GM19099 (cell line): Measurements from ENCODE around the gene PKMYT1.

Experiments used
- POLR2A ChIP-seq: IDR thresholded peaks from 3 replicates; pipeline ENCODE4 v1.6.1; 2011; ENCODE audit warnings: low read depth; ENCODE audit not compliant: insufficient read length; ENCODE audit errors: extremely low read depth

PKMYT1 gene

GRCh38 chr16:2930236-2930635 lies 50.0 kb downstream of the PKMYT1 start:
- no peak for TF ChIP-seq POLR2A

DNA sequence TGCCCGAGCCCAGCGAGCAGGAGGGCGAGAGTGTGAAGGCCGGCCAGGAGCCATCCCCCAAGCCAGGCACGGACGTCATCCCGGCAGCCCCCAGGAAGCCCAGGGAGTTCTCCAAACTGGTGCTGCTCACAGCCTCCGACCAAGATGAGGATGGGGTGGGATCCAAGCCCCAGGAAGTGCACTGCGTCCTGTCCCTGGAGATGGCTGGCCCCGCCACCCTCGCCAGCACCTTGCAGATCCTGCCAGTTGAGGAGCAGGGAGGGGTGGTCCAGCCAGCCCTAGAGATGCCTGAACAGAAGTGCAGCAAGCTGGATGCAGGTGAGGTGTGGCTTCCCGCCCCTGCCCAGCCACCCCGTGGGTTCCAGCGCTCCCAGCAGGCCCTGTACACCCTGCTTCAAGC lies 50.6 kb downstream of the PKMYT1 start:
- TF ChIP-seq POLR2A = no peak

GRCh38 chr16:2928796-2929195 lies 51.5 kb downstream of the PKMYT1 start:
- no peak for TF ChIP-seq POLR2A

- TF ChIP-seq POLR2A = no peak
Observed at GRCh38 chr16:2927010-2927646, 53.1 kb downstream of the PKMYT1 start.

DNA sequence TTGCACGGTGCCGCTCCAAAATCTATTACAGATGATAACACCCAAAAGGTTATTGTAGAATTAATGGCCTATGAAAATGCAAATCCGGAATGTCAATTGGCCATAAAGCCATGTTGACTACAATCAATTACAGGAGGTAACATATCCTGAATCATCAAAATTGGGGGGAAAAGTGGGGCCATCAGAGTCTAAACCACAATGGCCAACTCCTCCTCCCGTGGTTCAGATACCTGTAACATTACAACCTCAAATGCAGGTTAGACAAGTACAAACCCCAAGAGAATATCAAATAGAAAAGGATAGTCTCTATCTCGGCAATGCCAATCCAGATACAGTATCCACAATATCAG lies 53.6 kb downstream of the PKMYT1 start:
- no peak for TF ChIP-seq POLR2A

DNA sequence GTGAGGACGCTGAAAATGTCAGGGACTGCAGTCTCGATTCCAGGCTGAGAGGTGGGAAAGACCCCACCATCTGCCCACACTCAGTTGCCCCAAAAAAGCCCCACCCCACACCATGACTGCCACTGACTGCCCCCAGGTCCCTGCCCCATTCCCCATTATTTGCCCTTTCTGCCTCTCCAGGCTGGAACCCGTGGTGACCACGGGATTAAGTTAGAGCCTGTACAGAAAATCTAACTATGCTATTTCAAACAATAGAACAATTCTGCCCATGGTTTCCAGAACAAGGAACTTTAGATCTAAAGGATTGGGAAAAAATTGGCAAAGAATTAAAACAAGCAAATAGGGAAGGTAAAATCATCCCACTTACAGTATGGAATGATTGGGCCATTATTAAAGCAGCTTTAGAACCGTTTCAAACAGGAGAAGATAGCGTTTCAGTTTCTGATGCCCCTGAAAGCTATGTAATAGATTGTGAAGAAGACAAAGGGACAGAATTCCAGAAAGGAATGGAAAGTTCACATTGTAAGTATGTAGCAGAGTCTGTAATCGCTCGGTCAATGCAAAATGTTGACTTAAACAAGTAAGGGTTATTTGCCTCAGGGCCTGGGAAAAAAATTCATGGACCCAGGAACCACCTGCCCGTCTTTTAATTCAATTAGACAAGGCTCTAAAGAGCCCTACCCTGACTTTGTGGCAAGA lies 54.1 kb downstream of the PKMYT1 start:
- no peak for TF ChIP-seq POLR2A

DNA sequence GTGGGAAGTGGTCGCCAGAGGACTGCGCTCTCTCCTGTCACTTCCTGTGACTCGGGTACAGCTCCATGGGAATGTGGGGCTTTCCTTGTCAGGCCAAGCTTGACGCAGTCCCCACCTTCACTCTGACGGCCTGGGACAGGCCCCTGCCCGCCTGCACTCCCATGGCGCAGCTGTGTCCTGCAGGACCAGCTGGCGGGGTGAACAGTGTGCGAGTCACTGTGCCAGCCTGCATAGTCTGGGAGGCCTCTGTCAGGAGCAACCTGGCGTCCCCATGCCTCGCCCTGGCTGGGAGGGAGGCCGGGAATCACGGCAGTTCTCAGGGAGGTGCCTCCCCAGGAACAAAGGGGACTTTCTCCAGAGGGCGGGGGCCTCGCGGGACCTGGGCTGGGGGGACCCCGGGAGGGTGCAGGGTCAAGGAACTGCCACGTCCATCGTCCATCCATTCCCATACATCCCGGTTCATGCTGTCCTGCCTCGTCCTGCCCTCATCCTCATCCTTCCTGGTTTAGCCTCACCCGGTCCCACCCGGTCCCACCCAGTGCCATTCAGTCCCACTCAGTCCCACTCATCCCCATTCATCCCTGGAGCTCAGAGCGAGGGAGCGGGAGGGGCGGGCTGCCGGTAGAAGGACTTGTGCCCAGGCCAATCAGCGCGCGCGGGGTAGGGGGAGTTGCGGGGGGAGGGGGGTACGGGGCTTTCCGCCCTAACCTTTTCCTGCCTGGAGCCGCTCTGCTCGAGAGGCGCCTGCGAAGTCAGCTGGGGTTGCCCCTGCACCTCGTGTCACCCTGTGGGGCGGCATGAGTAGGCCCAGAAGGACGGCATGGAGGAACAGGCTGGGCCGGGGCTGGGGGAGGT lies 55.1 kb downstream of the PKMYT1 start:
- TF ChIP-seq POLR2A = no peak

DNA sequence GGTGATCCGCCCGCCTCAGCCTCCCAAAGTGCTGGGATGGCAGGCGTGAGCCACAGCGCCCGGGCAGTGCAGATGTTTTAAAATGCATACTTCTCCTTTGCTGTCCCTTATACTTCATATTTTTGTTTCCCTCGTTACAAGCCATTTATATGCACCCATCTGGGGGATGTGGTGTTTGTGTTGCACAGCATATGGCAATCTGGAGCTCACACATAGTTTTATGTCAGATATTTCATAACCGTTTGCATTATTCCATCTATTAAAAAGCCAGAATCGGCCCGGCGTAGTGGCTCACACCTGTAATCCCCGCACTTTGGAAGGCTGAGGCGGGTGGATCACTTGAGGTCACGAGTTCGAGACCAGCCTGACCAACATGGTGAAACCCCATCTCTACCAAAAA lies 56.8 kb downstream of the PKMYT1 start:
- no peak for TF ChIP-seq POLR2A
